Right kidney (tissue), 1 donor: ENCODE results near the gene SBSN.
"Not testable (repeated sequence)": the region's sequence is repeated elsewhere in the genome, so short reads cannot be mapped to it uniquely, and the experiment has no call there.

Source experiments
- DNase-seq: peaks from one replicate; pipeline ENCODE4 v3.0.0-alpha.2; 2016

Gene SBSN

DNA sequence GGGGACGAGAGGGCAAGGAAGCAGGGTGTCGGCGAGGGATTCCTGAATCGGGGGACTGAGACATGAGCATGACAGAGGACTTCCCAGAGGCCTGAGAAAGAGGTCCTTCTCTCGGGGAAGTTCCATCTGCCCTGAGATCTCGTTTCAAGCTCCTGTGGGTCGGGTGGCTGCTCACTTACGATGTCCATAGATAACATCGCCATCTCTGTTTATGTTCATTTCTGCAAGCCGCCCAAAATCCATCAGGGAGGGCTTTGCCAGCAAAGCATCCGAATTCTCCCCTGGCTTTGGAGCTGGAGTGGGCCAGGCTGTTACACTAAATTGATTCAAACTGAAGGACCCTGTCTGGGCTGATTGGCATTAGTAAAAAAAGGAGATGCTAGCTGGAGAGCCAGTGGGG lies 20.6 kb downstream of the SBSN start:
- no peak for DNase-seq

- no peak for DNase-seq
These were observed 22.1 kb downstream of the SBSN start for GRCh38 chr19:35506011-35506410.

- DNase-seq, result no peak
These were observed 25.4 kb downstream of the SBSN start for GRCh38 chr19:35502751-35503150.

DNA sequence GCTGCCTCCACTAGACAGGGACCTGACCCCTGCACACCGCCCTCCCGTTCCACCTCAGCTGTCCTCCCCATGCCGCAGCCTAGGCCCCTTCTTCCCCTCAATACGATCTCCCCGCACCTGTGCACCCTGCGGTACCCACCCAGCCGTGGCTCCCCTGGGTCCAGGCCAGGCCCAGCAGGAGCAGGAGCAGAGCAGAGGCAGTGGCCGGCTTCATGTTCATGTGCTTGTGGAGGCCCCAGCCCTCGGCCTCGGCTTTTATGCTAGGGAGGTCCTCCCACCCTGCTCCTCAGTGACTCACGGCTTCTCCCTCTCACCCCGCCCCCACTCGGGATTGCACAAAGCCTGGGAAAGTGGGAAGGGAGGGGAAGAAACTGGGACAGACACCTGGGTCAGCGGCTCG lies 26.4 kb downstream of the SBSN start:
- no peak for DNase-seq

DNA sequence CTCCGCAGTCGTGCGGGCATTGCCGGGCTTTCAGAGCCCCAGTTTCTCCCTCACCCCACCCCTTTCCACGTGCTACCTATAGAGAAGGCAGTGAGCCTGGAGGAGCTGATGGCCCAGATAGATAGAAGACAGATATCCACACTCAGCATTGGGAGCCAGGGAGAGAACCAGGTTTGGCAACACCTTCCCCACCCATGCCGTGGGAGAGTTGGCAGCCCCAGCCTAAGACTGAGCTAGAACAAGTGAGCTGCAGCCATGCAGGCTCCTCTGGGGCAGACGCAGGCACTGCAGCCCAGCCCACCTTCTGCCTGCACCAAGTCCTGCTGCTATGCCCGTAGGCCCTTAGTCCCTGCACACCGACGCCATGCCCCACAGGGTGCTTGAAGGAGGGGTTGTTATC lies 27.5 kb downstream of the SBSN start:
- no peak for DNase-seq

- DNase-seq, result no peak
These were observed 29.1 kb downstream of the SBSN start for GRCh38 chr19:35498984-35499527.

GRCh38 chr19:35498220-35498619 lies 29.9 kb downstream of the SBSN start:
- no peak for DNase-seq

- no peak for DNase-seq
These were observed 30.7 kb downstream of the SBSN start for GRCh38 chr19:35497406-35497805.

DNA sequence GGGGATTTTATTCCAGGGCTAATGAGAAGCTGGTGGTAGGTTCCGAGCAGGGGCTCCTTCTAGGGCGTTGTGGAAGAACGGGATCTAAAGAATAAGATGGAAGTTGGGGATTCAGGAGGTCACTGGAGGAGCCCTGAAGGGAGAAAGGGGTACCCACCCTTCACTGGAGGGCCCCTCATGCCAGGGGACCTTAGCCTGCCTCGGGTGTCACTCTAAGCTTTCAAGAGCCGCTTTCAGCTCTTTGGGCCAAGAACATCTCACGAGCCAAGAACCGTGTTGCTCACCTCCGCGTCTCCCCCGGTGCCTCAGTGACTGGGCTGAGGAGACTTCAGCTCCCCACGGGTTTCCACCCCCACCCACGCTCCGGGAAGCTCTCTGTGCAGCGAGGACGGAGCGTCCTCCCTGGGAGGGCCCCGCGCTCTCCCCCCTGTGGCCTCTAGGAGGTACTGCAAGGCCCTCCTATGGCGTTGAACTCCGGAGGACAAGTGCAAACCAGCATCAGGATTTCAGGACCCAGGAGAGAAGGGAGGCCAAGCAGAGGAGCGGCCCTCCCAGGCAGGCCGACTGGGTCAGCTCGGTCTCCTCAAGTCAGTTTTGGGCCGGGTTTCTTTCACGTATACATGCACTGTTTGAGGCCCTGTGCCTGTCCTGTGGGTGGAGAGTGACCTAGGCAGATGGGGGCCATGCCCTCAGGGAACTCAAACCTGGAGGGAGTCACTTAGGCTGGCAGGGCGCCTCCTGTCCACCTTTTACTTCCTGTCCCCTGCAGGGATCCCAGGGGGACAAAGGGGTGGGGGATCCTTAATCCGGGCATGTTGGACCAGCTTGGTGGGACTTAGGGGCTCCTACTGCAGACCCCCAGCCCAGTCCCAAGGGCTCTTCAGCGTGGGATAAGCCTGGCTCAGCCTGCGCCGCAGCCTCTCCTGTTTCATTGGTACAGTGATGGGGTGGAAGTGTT lies 32.7 kb downstream of the SBSN start:
- peak; percentile 60 for DNase-seq

GRCh38 chr19:35493971-35494370 lies 34.1 kb downstream of the SBSN start:
- no peak for DNase-seq

GRCh38 chr19:35491836-35492360 lies 36.2 kb downstream of the SBSN start:
- no peak for DNase-seq

DNA sequence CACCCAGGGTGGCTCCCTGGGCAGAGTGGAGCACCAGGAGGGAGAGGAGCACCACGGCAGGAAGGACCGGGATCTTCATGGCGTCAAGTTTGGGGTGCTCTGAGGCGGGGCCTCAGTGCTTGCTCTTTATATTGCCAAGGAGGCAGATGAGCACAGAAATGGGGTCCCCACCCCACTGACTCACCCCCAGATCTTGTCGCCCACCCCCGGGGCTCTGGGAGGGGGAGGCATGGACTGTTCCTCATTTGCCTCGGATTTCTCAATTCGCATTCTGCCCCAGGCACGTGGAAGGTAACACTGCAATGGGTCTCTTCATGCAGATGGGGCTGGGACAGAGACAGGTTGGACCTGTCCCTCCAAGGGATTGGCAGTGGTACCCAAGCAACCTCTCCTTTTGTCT lies 37.7 kb downstream of the SBSN start, which contains the start of gene KRTDAP:
TSS of gene KRTDAP (minus strand) at position 101 of the 400 bp plus-strand sequence. CDS start at position 79, 22 bp downstream.
- no peak for DNase-seq

- no peak for DNase-seq
These were observed 39.4 kb downstream of the SBSN start for GRCh38 chr19:35488677-35489076.

- no peak for DNase-seq
These were observed 40.4 kb downstream of the SBSN start for GRCh38 chr19:35487656-35488182.

GRCh38 chr19:35486268-35486708 lies 41.8 kb downstream of the SBSN start:
- no peak for DNase-seq

- no peak for DNase-seq
These were observed 43.7 kb downstream of the SBSN start for GRCh38 chr19:35484252-35485036.

DNA sequence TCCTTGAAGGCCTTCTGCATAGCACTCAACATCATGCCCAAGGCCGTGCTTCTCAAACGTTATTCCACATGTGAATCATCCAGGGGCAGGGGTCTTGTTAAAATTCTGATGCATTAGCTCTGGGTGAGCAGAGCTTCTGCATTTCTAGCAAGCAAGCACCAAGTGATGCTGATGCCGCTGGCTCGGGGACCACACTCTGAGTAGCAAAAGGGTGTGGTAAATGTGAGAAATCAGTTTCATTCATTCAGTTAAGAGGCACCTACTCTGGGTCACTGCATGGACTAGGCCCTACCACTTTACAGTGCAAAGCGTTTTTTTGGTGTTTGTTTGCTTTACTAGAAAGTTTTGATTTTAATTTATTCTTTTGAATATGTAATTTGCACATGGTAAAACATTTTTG lies 45.0 kb downstream of the SBSN start:
- no peak for DNase-seq

GRCh38 chr19:35478794-35479677 lies 49.1 kb downstream of the SBSN start:
- DNase-seq, result no peak

GRCh38 chr19:35476149-35476548 lies 52.0 kb downstream of the SBSN start:
- DNase-seq, result no peak

GRCh38 chr19:35474594-35474993 lies 53.5 kb downstream of the SBSN start:
- not testable (repeated sequence) for DNase-seq

DNA sequence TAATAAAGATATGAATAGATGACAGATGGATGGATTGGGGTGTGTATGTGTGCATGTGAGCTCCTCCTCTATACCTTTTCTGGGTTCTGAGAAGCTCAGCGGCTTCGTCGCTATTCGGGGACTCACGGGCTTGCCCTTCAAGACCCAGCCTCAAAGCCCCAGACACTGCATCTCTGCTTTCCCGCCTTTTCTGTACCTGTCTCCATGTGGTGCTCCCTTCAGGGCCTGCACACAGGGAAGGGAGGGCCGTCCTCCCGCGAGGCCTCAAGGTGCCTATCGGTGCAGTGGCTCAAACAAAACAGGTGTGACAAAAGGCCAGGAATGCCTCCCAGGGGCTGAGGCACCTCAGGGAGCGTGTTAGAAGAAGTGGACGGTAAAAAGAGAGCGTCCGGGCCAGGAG lies 54.0 kb downstream of the SBSN start:
- DNase-seq, result no peak
